DMS114 treated with DMSO at 0.1 percent for 48 hours (cell line): Measurements from ENCODE around the gene FOLH1.
"Not testable (repeated sequence)": the region's sequence is repeated elsewhere in the genome, so short reads cannot be mapped to it uniquely, and the experiment has no call there.

ENCODE experiments used
- DNase-seq: peaks from one replicate; lab custom pipeline; 2025; ENCODE audit not compliant: unreplicated experiment; lab: John Stamatoyannopoulos, UW

FOLH1 gene

GRCh38 chr11:49184756-49185155, 23.6 kb downstream of the FOLH1 start:
- DNase-seq, result not testable (repeated sequence)

GRCh38 chr11:49177936-49178335, 30.5 kb downstream of the FOLH1 start:
- not testable (repeated sequence) for DNase-seq

- not testable (repeated sequence) for DNase-seq
Measured at GRCh38 chr11:49175378-49175777, 33.0 kb downstream of the FOLH1 start.

- not testable (repeated sequence) for DNase-seq
Measured at GRCh38 chr11:49174691-49175366, 33.6 kb downstream of the FOLH1 start.

GRCh38 chr11:49171613-49172012, 36.8 kb downstream of the FOLH1 start:
- DNase-seq, result not testable (repeated sequence)

GRCh38 chr11:49169579-49169978, 38.8 kb downstream of the FOLH1 start:
- not testable (repeated sequence) for DNase-seq

GRCh38 chr11:49168992-49169391, 39.4 kb downstream of the FOLH1 start:
- DNase-seq, result not testable (repeated sequence)

GRCh38 chr11:49151211-49151610, 57.2 kb downstream of the FOLH1 start:
- DNase-seq, result no peak

GRCh38 chr11:49102356-49102755, 106.0 kb downstream of the FOLH1 start:
- not testable (repeated sequence) for DNase-seq
